Endothelial cell of umbilical vein (primary cell): ENCODE data around the gene MDFI. TPM values are rescaled to one million over a fixed set of nuclear protein-coding genes. Genes with fewer than 3 reads are reported as not detected.

Experiments
- BruUV-seq: library from RNA; stranded (reverse); fragments of 400-500 nt; replicated peaks from 2 replicates; lab custom pipeline; 2021; lab: Mats Ljungman, UMichigan
- CTCF ChIA-PET: fragments of 300-600, 350-600 bp; sonication (Branson Sonifier 250); formaldehyde crosslinking; loops from one replicate; lab custom pipeline; 2021; ENCODE audit warnings: antibody characterized with exemption, inconsistent platforms; lab: Charles Lee
- POLR2A ChIA-PET: fragments of 300-600, 350-600 bp; sonication (Branson Sonifier 250); formaldehyde crosslinking; loops from one replicate; lab custom pipeline; 2021; ENCODE audit warnings: antibody characterized with exemption, inconsistent platforms; lab: Charles Lee
- DNase-seq: peaks from one replicate; pipeline ENCODE4 v3.0.0-alpha.2; 2011; ENCODE audit warnings: low read depth, low spot score
- FAIRE-seq: peaks from 2 replicates; lab custom pipeline; 2011; peaks lifted over from hg19 to GRCh38; lab: Jason Lieb, UNC
- H2AFZ ChIP-seq: 2 replicates; pipeline ENCODE4 v1.6.0; 2012; ENCODE audit warnings: low read depth, low read length, control low read depth, inconsistent platforms
- H3K27ac ChIP-seq: 2 replicates; pipeline ENCODE4 v1.5.1; 2011; ENCODE audit warnings: low read depth, mild to moderate bottlenecking, control low read depth, low read length, moderate library complexity; ENCODE audit not compliant: insufficient read depth
- H3K27me3 ChIP-seq, 2 experiments: 2 replicates each; pipeline versions ENCODE4 v1.6.0 to v1.6.1; 2011; ENCODE audit warnings: low read length in 2 of 2, mixed read lengths in 1 of 2; ENCODE audit not compliant: control insufficient read depth in 2 of 2, insufficient read depth in 2 of 2
- H3K36me3 ChIP-seq, 2 experiments: 2 replicates in 1 of 2; 3 replicates in 1 of 2; pipeline ENCODE4 v1.5.1; 2011; ENCODE audit warnings: low read length in 2 of 2, mild to moderate bottlenecking in 1 of 2, moderate library complexity in 1 of 2; ENCODE audit not compliant: control insufficient read depth in 2 of 2, insufficient read depth in 2 of 2; ENCODE audit errors: extremely low read depth in 1 of 2
- H3K4me1 ChIP-seq: 3 replicates; pipeline ENCODE4 v1.5.1; 2011; ENCODE audit warnings: mild to moderate bottlenecking, low read length; ENCODE audit not compliant: control insufficient read depth, insufficient read depth; ENCODE audit errors: extremely low read depth
- H3K4me2 ChIP-seq: 2 replicates; pipeline ENCODE4 v1.6.1; 2011; ENCODE audit warnings: low read length, control low read depth, mixed read lengths; ENCODE audit not compliant: insufficient read depth
- H3K4me3 ChIP-seq, 3 experiments: fragments of 200-600 bp in 1 of 3; sonication (generic), shearing (Covaris generic) in 1 of 3; replicated peaks in 1 of 3; 2 replicates each; pipeline ENCODE4 v1.5.1; 2011 to 2016; ENCODE audit warnings: control low read depth in 3 of 3, low read length in 3 of 3, mild to moderate bottlenecking in 2 of 3, inconsistent platforms in 1 of 3, low read depth in 1 of 3, moderate library complexity in 1 of 3; ENCODE audit not compliant: insufficient read depth in 1 of 3
- H3K79me2 ChIP-seq: 2 replicates; pipeline ENCODE4 v1.6.0; 2012; ENCODE audit warnings: low read length, inconsistent platforms; ENCODE audit not compliant: control insufficient read depth, insufficient read depth
- H3K9ac ChIP-seq: replicated peaks from 2 replicates; pipeline ENCODE3; 2011; ENCODE audit warnings: low read length, control low read depth; ENCODE audit not compliant: insufficient read depth; ENCODE audit errors: extremely low read depth
- H3K9me1 ChIP-seq: replicated peaks from 3 replicates; pipeline ENCODE4 v1.6.0; 2011; ENCODE audit warnings: mild to moderate bottlenecking, low read length; ENCODE audit not compliant: control insufficient read depth, insufficient read depth; ENCODE audit errors: extremely low read depth
- H3K9me3 ChIP-seq: replicated peaks from 2 replicates; pipeline ENCODE4 v1.5.1; 2012; ENCODE audit warnings: low read length, inconsistent platforms; ENCODE audit not compliant: control insufficient read depth, insufficient read depth
- H4K20me1 ChIP-seq: replicated peaks from 2 replicates; pipeline ENCODE3; 2011; ENCODE audit warnings: mild to moderate bottlenecking, low read length; ENCODE audit not compliant: control insufficient read depth, insufficient read depth; ENCODE audit errors: extremely low read depth
- CTCF ChIP-seq, 2 donors: IDR thresholded peaks; 1 replicate in 1 of 2; 2 replicates in 1 of 2; pipeline ENCODE4 v1.5.1; 2011; ENCODE audit warnings: low read length in 2 of 2, mild to moderate bottlenecking in 2 of 2, moderate library complexity in 2 of 2, control low read depth in 1 of 2, inconsistent platforms in 1 of 2, low read depth in 1 of 2; ENCODE audit not compliant: insufficient read depth in 1 of 2; ENCODE audit errors: extremely low read depth in 1 of 2
- FOS ChIP-seq: IDR thresholded peaks from 2 replicates; pipeline ENCODE4 v1.6.1; 2011; ENCODE audit warnings: mild to moderate bottlenecking, low read length, moderate library complexity, borderline replicate concordance; ENCODE audit not compliant: insufficient read depth
- GATA2 ChIP-seq: IDR thresholded peaks from 2 replicates; pipeline ENCODE4 v1.7.0; 2011; ENCODE audit warnings: low read depth, mild to moderate bottlenecking, moderate library complexity, mixed read lengths, low read length; ENCODE audit not compliant: insufficient read length, insufficient read depth
- JUN ChIP-seq: IDR thresholded peaks from 2 replicates; pipeline ENCODE4 v1.6.1; 2011; ENCODE audit warnings: borderline replicate concordance, low read depth; ENCODE audit not compliant: insufficient read length, insufficient read depth
- MYC ChIP-seq: IDR thresholded peaks from one replicate; pipeline ENCODE4 v1.6.1; 2011; ENCODE audit warnings: mild to moderate bottlenecking, low read depth, low read length
- POLR2AphosphoS5 ChIP-seq: IDR thresholded peaks from 2 replicates; pipeline ENCODE4 v1.6.1; 2012; ENCODE audit warnings: low read depth, mild to moderate bottlenecking, control low read depth, low read length, moderate library complexity; ENCODE audit not compliant: insufficient read depth
- dilution Hi-C: fragments of 300-500 bp; cut with MboI; formaldehyde crosslinking; loops from one replicate; pipeline ENCODE4 v1.15.0; 2019; ENCODE audit warnings: low sequenced_read_pairs; ENCODE audit not compliant: extremely low pct_ligation_motif_present
- intact Hi-C: fragments of 100-400 bp; cut with micrococcal nuclease; formaldehyde crosslinking; loops from one replicate; pipeline ENCODE4 v1.10.0; 2022
- polyA plus RNA-seq, 4 experiments: library from polyadenylated mRNA; depleted of rRNA in 3 of 4; stranded (reverse) in 3 of 4; unstranded in 1 of 4; fragments of >200 nt; gene quantifications; 2 replicates each; pipeline versions ENCODE4 v1.2.1 to v1.2.3, GENCODE V29; 2011 to 2012; ENCODE audit warnings: missing spikeins in 1 of 4
- total RNA-seq: library from RNA; stranded (reverse); gene quantifications from 2 replicates; pipeline ENCODE4 v1.2.3, GENCODE V29; 2021

The MDFI gene
- total and polyA plus RNA-seq, 2 donors (not counting 3 experiments of a cell fraction or from before 2014, with no cell fraction given), result 32.4 to 74.1 TPM

GRCh38 chr6:41594766-41595165 is 43.5 kb upstream of the MDFI start:
- no peak overlapping the region for H3K4me3 ChIP-seq

More at GRCh38 chr6:41594766-41595165, 43.5 kb upstream of the MDFI start:
- Histone ChIP-seq H3K9ac (no peak overlapping the region), H3K36me3 (peaks cover 0 to 11% of the 10 kb centered on the region in 2 experiments), H3K27me3 (no peaks in the 10 kb centered on the region), H3K9me3 (no peaks in the 10 kb centered on the region), H3K9me1 (no peaks in the 10 kb centered on the region), H3K79me2 (no peaks in the 10 kb centered on the region), H3K4me1 (no peaks in the 10 kb centered on the region), H4K20me1 (no peaks in the 10 kb centered on the region), H3K4me2 (no peak overlapping the region), H2AFZ (no peak overlapping the region), H3K27ac (no peak overlapping the region)
- ChIA-PET CTCF (interaction anchor here (0.6 to 7.9 kb wide), 11 partner anchors 8 to 226 kb away, joined by 3 to 84 read pairs (median 4); no protein-coding TSS in a partner anchor), POLR2A (no interaction called here)
- intact Hi-C loops (no loop called here), dilution Hi-C loops (no loop called here)
- BruUV-seq, result no TSS peak
- no peak for DNase-seq
- TF ChIP-seq GATA2 (no peak), JUN (no peak), CTCF (IDR thresholded peaks at IDR 0.05; ENCODE audit: extremely low read depth in 1 of 2, insufficient read depth in 1 of 2, low read depth in 1 of 2, low read length in 2 of 2) (no peak), MYC (no peak), FOS (no peak), POLR2AphosphoS5 (no peak)
- no peak for FAIRE-seq
